AG10803 (cell line): ENCODE results near the gene ARHGAP11A.

Experiments
- DNase-seq: peaks from one replicate; pipeline ENCODE4 v3.0.0; 2010; ENCODE audit warnings: low read depth
- H3K4me3 ChIP-seq: 2 replicates; pipeline ENCODE4 v1.5.1; 2011; ENCODE audit warnings: mild to moderate bottlenecking, low read length, control low read depth
- CTCF ChIP-seq: conservative IDR thresholded peaks from 2 replicates; pipeline ENCODE4 v1.5.1; 2011; ENCODE audit warnings: mild to moderate bottlenecking, low read length, control low read depth, inconsistent platforms

ARHGAP11A gene

GRCh38 chr15:32641517-32642059 lies 26.3 kb downstream of the ARHGAP11A start, which contains the start of gene SCG5:
Gene SCG5, plus strand, starts transcription at chr15:32641710. Its CDS starts 1,883 bp downstream, at chr15:32643593.
- no peak for TF ChIP-seq CTCF
- no peak for DNase-seq
- peak within 1 kb of the TSS; percentile 39 for H3K4me3 ChIP-seq

- TF ChIP-seq CTCF, result no peak
- no peak overlapping the region for H3K4me3 ChIP-seq
- no peak for DNase-seq
These were observed 27.5 kb downstream of the ARHGAP11A start for GRCh38 chr15:32642667-32643435.

GRCh38 chr15:32643907-32644445 lies 28.7 kb downstream of the ARHGAP11A start:
- DNase-seq, result peak; percentile 36
- TF ChIP-seq CTCF, result no peak

GRCh38 chr15:32646291-32646690 lies 31.0 kb downstream of the ARHGAP11A start:
- H3K4me3 ChIP-seq, result no peak overlapping the region
- DNase-seq, result no peak
- TF ChIP-seq CTCF, result no peak

More at GRCh38 chr15:32643907-32644445, 28.7 kb downstream of the ARHGAP11A start:
- H3K4me3 ChIP-seq, result no peak overlapping the region

- H3K4me3 ChIP-seq, result no peak overlapping the region
- TF ChIP-seq CTCF, result peak; percentile 67
- peak; percentile 40 for DNase-seq
These were observed 34.0 kb downstream of the ARHGAP11A start for GRCh38 chr15:32649342-32649741.

- peak; percentile 82 for DNase-seq
- TF ChIP-seq CTCF, result peak; percentile 99
- H3K4me3 ChIP-seq, result no peak overlapping the region
These were observed 36.0 kb downstream of the ARHGAP11A start for GRCh38 chr15:32651229-32651837.

- TF ChIP-seq CTCF, result no peak
- H3K4me3 ChIP-seq, result no peak overlapping the region
- DNase-seq, result no peak
These were observed 36.9 kb downstream of the ARHGAP11A start for GRCh38 chr15:32652178-32652577.
